Mesenchymal stem cell (in vitro differentiated cells and primary cell): Measurements from ENCODE around the gene CHCHD1.

Experiments
- DNase-seq: peaks from one replicate; pipeline ENCODE4 v3.0.0-alpha.2; 2013
- H2AFZ ChIP-seq: one replicate; pipeline ENCODE4 v1.6.1; 2013; ENCODE audit warnings: low read depth, mild to moderate bottlenecking, control low read depth, inconsistent platforms, low read length, moderate library complexity
- H2AK5ac ChIP-seq: 2 replicates; pipeline ENCODE4 v1.6.1; 2013; ENCODE audit warnings: low read length, moderate library complexity, mild to moderate bottlenecking, inconsistent platforms; ENCODE audit not compliant: severe bottlenecking
- H2BK120ac ChIP-seq: one replicate; pipeline ENCODE4 v1.6.1; 2013; ENCODE audit warnings: low read depth, mild to moderate bottlenecking, inconsistent platforms, low read length, moderate library complexity
- H2BK12ac ChIP-seq, 2 experiments: one replicate each; pipeline ENCODE4 v1.6.1; 2013; ENCODE audit warnings: inconsistent platforms in 2 of 2, low read length in 2 of 2, mild to moderate bottlenecking in 2 of 2, moderate library complexity in 2 of 2, control low read depth in 1 of 2
- H2BK15ac ChIP-seq: one replicate; pipeline ENCODE4 v1.6.1; 2013; ENCODE audit warnings: mild to moderate bottlenecking, low read depth, inconsistent platforms; ENCODE audit not compliant: poor library complexity, severe bottlenecking
- H2BK5ac ChIP-seq: 2 replicates; pipeline ENCODE4 v1.6.1; 2013; ENCODE audit warnings: low read depth, mild to moderate bottlenecking, low read length, control low read depth, inconsistent platforms; ENCODE audit not compliant: poor library complexity, severe bottlenecking
- H3K14ac ChIP-seq, 2 experiments: one replicate each; pipeline ENCODE4 v1.6.1; 2013; ENCODE audit warnings: inconsistent platforms in 2 of 2, low read length in 2 of 2, control low read depth in 1 of 2, mild to moderate bottlenecking in 1 of 2, moderate library complexity in 1 of 2
- H3K18ac ChIP-seq, 2 experiments: one replicate each; pipeline ENCODE4 v1.6.1; 2013; ENCODE audit warnings: inconsistent platforms in 2 of 2, low read length in 2 of 2, control low read depth in 1 of 2, low read depth in 1 of 2, mild to moderate bottlenecking in 1 of 2
- H3K23ac ChIP-seq, 2 experiments: one replicate each; pipeline ENCODE4 v1.6.1; 2013; ENCODE audit warnings: inconsistent platforms in 2 of 2, low read length in 2 of 2, mild to moderate bottlenecking in 2 of 2, moderate library complexity in 2 of 2, control low read depth in 1 of 2
- H3K27ac ChIP-seq: 2 replicates; pipeline ENCODE4 v1.5.1; 2013; ENCODE audit warnings: mild to moderate bottlenecking, moderate library complexity, low read length, control low read depth, inconsistent platforms; ENCODE audit not compliant: poor library complexity, severe bottlenecking
- H3K27me3 ChIP-seq, 2 experiments: 2 replicates each; pipeline versions ENCODE4 v1.6.1 to v1.7.0; 2013; ENCODE audit warnings: low read length in 2 of 2, mild to moderate bottlenecking in 2 of 2, moderate library complexity in 2 of 2, control low read depth in 1 of 2, inconsistent platforms in 1 of 2; ENCODE audit not compliant: control insufficient read depth in 1 of 2, insufficient read depth in 1 of 2
- H3K36me3 ChIP-seq, 2 experiments: 2 replicates each; pipeline versions ENCODE4 v1.6.1 to v1.7.0; 2013; ENCODE audit warnings: low read length in 2 of 2, control low read depth in 1 of 2, inconsistent platforms in 1 of 2, low read depth in 1 of 2, mild to moderate bottlenecking in 1 of 2; ENCODE audit not compliant: insufficient read depth in 2 of 2, control insufficient read depth in 1 of 2
- H3K4ac ChIP-seq, 2 experiments: one replicate each; pipeline ENCODE4 v1.6.1; 2013; ENCODE audit warnings: inconsistent platforms in 2 of 2, low read length in 2 of 2, mild to moderate bottlenecking in 2 of 2, moderate library complexity in 2 of 2, control low read depth in 1 of 2, low read depth in 1 of 2
- H3K4me1 ChIP-seq: 2 replicates; pipeline ENCODE4 v1.6.1; 2013; ENCODE audit warnings: low read depth, low read length, control low read depth; ENCODE audit not compliant: control insufficient read depth, insufficient read depth
- H3K4me2 ChIP-seq: 2 replicates; pipeline ENCODE4 v1.6.1; 2013; ENCODE audit warnings: low read length, mild to moderate bottlenecking, inconsistent platforms; ENCODE audit not compliant: poor library complexity, severe bottlenecking
- H3K4me3 ChIP-seq, 2 experiments: 2 replicates each; pipeline versions ENCODE4 v1.5.1 to v1.7.0; 2013; ENCODE audit warnings: low read length in 2 of 2, mild to moderate bottlenecking in 2 of 2, control low read depth in 1 of 2, low read depth in 1 of 2; ENCODE audit not compliant: insufficient read depth in 1 of 2
- H3K79me1 ChIP-seq: replicated peaks from 2 replicates; pipeline ENCODE4 v1.6.1; 2013; ENCODE audit warnings: mild to moderate bottlenecking, control low read depth, low read length, inconsistent platforms; ENCODE audit not compliant: poor library complexity, severe bottlenecking
- H3K9ac ChIP-seq: 2 replicates; pipeline ENCODE4 v1.7.0; 2013; ENCODE audit warnings: mild to moderate bottlenecking, low read length, moderate library complexity
- H3K9me3 ChIP-seq: 2 replicates; pipeline ENCODE4 v1.7.0; 2013; ENCODE audit warnings: mild to moderate bottlenecking, low read length; ENCODE audit not compliant: control insufficient read depth
- H4K8ac ChIP-seq: one replicate; pipeline ENCODE4 v1.6.1; 2013; ENCODE audit warnings: inconsistent platforms, mild to moderate bottlenecking, low read length, moderate library complexity
- H4K91ac ChIP-seq: one replicate; pipeline ENCODE4 v1.6.1; 2013; ENCODE audit warnings: mild to moderate bottlenecking, low read length, inconsistent platforms
- WGBS: methylation state at CpG from one replicate; pipeline ENCODE4 v1.1.7; 2013; ENCODE audit warnings: mixed read lengths; 5-methylcytosine and 5-hydroxymethylcytosine counted together

CHCHD1 gene

GRCh38 chr10:73761781-73762180, 20.1 kb upstream of the CHCHD1 start:
- Histone ChIP-seq H3K4ac (no peak overlapping the region), H3K23ac (no peak overlapping the region), H2AK5ac (no peak overlapping the region), H4K91ac (no peak overlapping the region), H3K9me3 (no peaks in the 10 kb centered on the region), H3K4me2 (no peak overlapping the region), H3K27ac (no peak overlapping the region), H3K4me1 (peaks cover 7% of the 10 kb centered on the region), H3K4me3 (no peak overlapping the region), H2BK5ac (no peak overlapping the region), H3K79me1 (peaks cover 37% of the 10 kb centered on the region), H2BK15ac (no peak overlapping the region), H2BK120ac (no peak overlapping the region), H3K14ac (no peak overlapping the region), H3K9ac (no peak overlapping the region), H2AFZ (no peak overlapping the region), H3K27me3 (no peaks in the 10 kb centered on the region), H4K8ac (no peak overlapping the region), H3K36me3 (peaks cover 54 to 90% of the 10 kb centered on the region in 2 experiments), H3K18ac (no peak overlapping the region), H2BK12ac (no peak overlapping the region)
- no peak for DNase-seq
- WGBS = 86% methylated on average over 1 of the region's 1 CpG

- no peak overlapping the region for H3K18ac ChIP-seq
- H3K4me1 ChIP-seq = peaks cover 7% of the 10 kb centered on the region
- no peak overlapping the region for H2BK12ac ChIP-seq
- H3K79me1 ChIP-seq = peaks cover 39% of the 10 kb centered on the region
- H2BK120ac ChIP-seq = no peak overlapping the region
- no peak overlapping the region for H2AK5ac ChIP-seq
- H4K91ac ChIP-seq = no peak overlapping the region
- H2BK5ac ChIP-seq = no peak overlapping the region
- 31% methylated on average over 2 of the region's 2 CpGs for WGBS
- no peaks in the 10 kb centered on the region for H3K9me3 ChIP-seq
- no peak for DNase-seq
- no peak overlapping the region for H2AFZ ChIP-seq
- H4K8ac ChIP-seq = no peak overlapping the region
- no peak overlapping the region for H2BK15ac ChIP-seq
- H3K9ac ChIP-seq = peak overlapping the region; percentile 11
- no peak overlapping the region for H3K4me2 ChIP-seq
- no peak overlapping the region for H3K4ac ChIP-seq
- H3K27ac ChIP-seq = peak overlapping the region; percentile 17
- H3K36me3 ChIP-seq = peaks cover 58 to 95% of the 10 kb centered on the region in 2 experiments
- H3K23ac ChIP-seq = no peak overlapping the region
- H3K14ac ChIP-seq = no peak overlapping the region
- no peak overlapping the region for H3K4me3 ChIP-seq
- no peaks in the 10 kb centered on the region for H3K27me3 ChIP-seq
Measured at GRCh38 chr10:73762915-73763314, 18.9 kb upstream of the CHCHD1 start.

GRCh38 chr10:73763343-73763742, 18.5 kb upstream of the CHCHD1 start:
- H3K79me1 ChIP-seq = peaks cover 39% of the 10 kb centered on the region
- no peaks in the 10 kb centered on the region for H3K27me3 ChIP-seq
- H3K36me3 ChIP-seq = peaks cover 61 to 96% of the 10 kb centered on the region in 2 experiments
- H2BK12ac ChIP-seq = no peak overlapping the region
- H3K4me1 ChIP-seq = peaks cover 7% of the 10 kb centered on the region
- WGBS = 100% methylated on average over 2 of the region's 2 CpGs
- H3K4me3 ChIP-seq = no peak overlapping the region
- H2AK5ac ChIP-seq = no peak overlapping the region
- no peak overlapping the region for H3K14ac ChIP-seq
- DNase-seq = no peak
- no peak overlapping the region for H3K4me2 ChIP-seq
- no peaks in the 10 kb centered on the region for H3K9me3 ChIP-seq
- H2BK120ac ChIP-seq = no peak overlapping the region
- H3K27ac ChIP-seq = peak overlapping the region; percentile 13
- no peak overlapping the region for H2BK15ac ChIP-seq
- no peak overlapping the region for H3K18ac ChIP-seq
- no peak overlapping the region for H3K23ac ChIP-seq
- no peak overlapping the region for H4K8ac ChIP-seq
- no peak overlapping the region for H4K91ac ChIP-seq
- H2AFZ ChIP-seq = no peak overlapping the region
- H2BK5ac ChIP-seq = no peak overlapping the region
- H3K9ac ChIP-seq = no peak overlapping the region
- no peak overlapping the region for H3K4ac ChIP-seq

DNA sequence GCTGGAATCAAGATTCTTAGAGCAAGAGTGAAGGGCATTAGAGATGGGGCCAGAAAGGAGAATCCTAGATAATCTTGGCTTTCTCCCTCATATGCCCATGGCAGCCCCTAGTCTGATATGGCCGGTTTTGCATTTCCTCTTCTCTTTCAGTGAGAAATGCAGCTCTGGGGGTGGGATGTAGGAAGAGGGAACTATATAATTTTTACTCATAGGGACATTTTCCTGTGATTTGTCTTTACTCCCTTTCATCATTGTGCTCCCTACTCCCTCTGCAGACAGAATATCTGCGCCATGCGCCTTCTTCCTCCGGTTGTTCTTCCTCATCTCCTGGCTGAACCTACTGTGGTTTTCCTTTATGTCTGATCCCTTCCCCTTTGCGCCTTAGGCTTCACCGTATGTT, 16.8 kb upstream of the CHCHD1 start:
- Histone ChIP-seq H3K14ac (no peak overlapping the region), H3K36me3 (peaks cover 66 to 96% of the 10 kb centered on the region in 2 experiments), H2BK120ac (no peak overlapping the region), H2BK5ac (no peak overlapping the region), H3K4me2 (no peak overlapping the region), H4K8ac (no peak overlapping the region), H4K91ac (no peak overlapping the region), H2BK15ac (no peak overlapping the region), H3K9ac (no peak overlapping the region), H3K4me1 (peaks cover 5% of the 10 kb centered on the region), H2BK12ac (no peak overlapping the region), H3K23ac (no peak overlapping the region), H3K4ac (no peak overlapping the region), H3K27me3 (no peaks in the 10 kb centered on the region), H3K4me3 (no peak overlapping the region), H3K27ac (no peak overlapping the region), H2AFZ (no peak overlapping the region), H2AK5ac (no peak overlapping the region), H3K18ac (no peak overlapping the region), H3K79me1 (peaks cover 34% of the 10 kb centered on the region), H3K9me3 (no peaks in the 10 kb centered on the region)
- no peak for DNase-seq
- WGBS = 99% methylated on average over 5 of the region's 6 CpGs
